CD14-positive monocyte (primary cell): ENCODE data around the gene ODC1. TPM values are rescaled to one million over a fixed set of nuclear protein-coding genes. Genes with fewer than 3 reads are reported as not detected.

Source experiments
- DNase-seq, 3 donors: peaks; one replicate each; pipeline ENCODE4 v3.0.0-alpha.2; 2011 to 2022
- H2AFZ ChIP-seq: 2 replicates; pipeline ENCODE4 v1.6.0; 2012; ENCODE audit warnings: mild to moderate bottlenecking, low read depth, low read length, inconsistent platforms; ENCODE audit not compliant: insufficient read depth, poor library complexity, severe bottlenecking
- H3K27ac ChIP-seq, 2 donors: 1 replicate in 1 of 2; 2 replicates in 1 of 2; pipeline ENCODE4 v1.5.1; 2012 to 2013; ENCODE audit warnings: low read length in 2 of 2, control low read depth in 1 of 2, inconsistent platforms in 1 of 2, low read depth in 1 of 2, mild to moderate bottlenecking in 1 of 2
- H3K27me3 ChIP-seq, 2 donors: one replicate each; pipeline versions ENCODE4 v1.6.0 to v1.6.1; 2011 to 2013; ENCODE audit warnings: low read length in 2 of 2; ENCODE audit not compliant: control insufficient read depth in 2 of 2, insufficient read depth in 2 of 2
- H3K36me3 ChIP-seq, 2 donors: replicated peaks in 1 of 2; 1 replicate in 1 of 2; 2 replicates in 1 of 2; pipeline versions ENCODE4 v1.5.1 to v1.6.1; 2012 to 2013; ENCODE audit warnings: low read length in 2 of 2, control low read depth in 1 of 2, inconsistent platforms in 1 of 2, mild to moderate bottlenecking in 1 of 2; ENCODE audit not compliant: insufficient read depth in 2 of 2, control insufficient read depth in 1 of 2
- H3K4me1 ChIP-seq, 2 donors: 1 replicate in 1 of 2; 2 replicates in 1 of 2; pipeline versions ENCODE4 v1.5.1 to v1.6.1; 2012 to 2013; ENCODE audit warnings: low read length in 2 of 2, control low read depth in 1 of 2, inconsistent platforms in 1 of 2, mild to moderate bottlenecking in 1 of 2, moderate library complexity in 1 of 2; ENCODE audit not compliant: insufficient read depth in 2 of 2, control insufficient read depth in 1 of 2
- H3K4me2 ChIP-seq: replicated peaks from 2 replicates; pipeline ENCODE3; 2012; ENCODE audit warnings: low read length, moderate library complexity, mild to moderate bottlenecking; ENCODE audit not compliant: poor library complexity, severe bottlenecking; ENCODE audit errors: extremely low read depth
- H3K4me3 ChIP-seq, 3 experiments: fragments of 200-600 bp in 1 of 3; sonication (generic) in 1 of 3; replicated peaks in 1 of 3; 1 replicate in 2 of 3; 2 replicates in 1 of 3; pipeline ENCODE4 v1.5.1; 2011 to 2013; ENCODE audit warnings: low read length in 3 of 3, mild to moderate bottlenecking in 3 of 3, control low read depth in 2 of 3, low read depth in 2 of 3, inconsistent platforms in 1 of 3, moderate library complexity in 1 of 3
- H3K79me2 ChIP-seq: 2 replicates; pipeline ENCODE4 v1.6.0; 2012; ENCODE audit warnings: mild to moderate bottlenecking, control low read depth, inconsistent platforms, low read length, moderate library complexity; ENCODE audit not compliant: insufficient read depth
- H3K9ac ChIP-seq: 2 replicates; pipeline ENCODE4 v1.6.0; 2017; ENCODE audit warnings: low read length, mild to moderate bottlenecking; ENCODE audit not compliant: insufficient read depth, poor library complexity, severe bottlenecking
- H3K9me3 ChIP-seq, 2 donors: replicated peaks in 1 of 2; 1 replicate in 1 of 2; 2 replicates in 1 of 2; pipeline versions ENCODE4 v1.5.1 to v1.6.1; 2012 to 2013; ENCODE audit warnings: low read length in 2 of 2, control low read depth in 1 of 2; ENCODE audit not compliant: control insufficient read depth in 1 of 2, insufficient read depth in 1 of 2
- H4K20me1 ChIP-seq: 2 replicates; pipeline ENCODE4 v1.6.0; 2012; ENCODE audit warnings: mild to moderate bottlenecking, low read length, control low read depth, moderate library complexity; ENCODE audit not compliant: insufficient read depth
- H3K27ac Mint-ChIP-seq, 7 donors: one replicate each; pipeline ENCODE4 v1.8.0; 2020; ENCODE audit warnings: mild to moderate bottlenecking in 7 of 7, mixed read lengths in 7 of 7, moderate library complexity in 6 of 7, inconsistent platforms in 2 of 7
- H3K27me3 Mint-ChIP-seq, 3 donors: one replicate each; pipeline ENCODE4 v1.8.0; 2021 to 2022; ENCODE audit warnings: low read depth in 3 of 3, mild to moderate bottlenecking in 3 of 3, mixed read lengths in 3 of 3, moderate library complexity in 3 of 3, inconsistent platforms in 1 of 3
- H3K36me3 Mint-ChIP-seq, 2 donors: one replicate each; pipeline ENCODE4 v1.8.0; 2020; ENCODE audit warnings: mixed read lengths in 2 of 2, inconsistent platforms in 1 of 2, mild to moderate bottlenecking in 1 of 2
- H3K4me1 Mint-ChIP-seq: one replicate; pipeline ENCODE4 v1.8.0; 2020; ENCODE audit warnings: mild to moderate bottlenecking, mixed read lengths
- H3K4me3 Mint-ChIP-seq, 2 donors: one replicate each; pipeline ENCODE4 v1.8.0; 2020; ENCODE audit warnings: mild to moderate bottlenecking in 2 of 2, mixed read lengths in 2 of 2, moderate library complexity in 1 of 2
- H3K9me3 Mint-ChIP-seq, 7 donors: one replicate each; pipeline ENCODE4 v1.8.0; 2020 to 2022; ENCODE audit warnings: mixed read lengths in 7 of 7, mild to moderate bottlenecking in 6 of 7, moderate library complexity in 6 of 7, inconsistent platforms in 2 of 7
- CTCF ChIP-seq: fragments of 200-600 bp; IDR thresholded peaks from one replicate; pipeline ENCODE4 v1.8.0; 2022; ENCODE audit warnings: antibody characterized with exemption, mild to moderate bottlenecking
- WGBS: methylation state at CpG from one replicate; pipeline ENCODE4 v1.1.5; 2013; ENCODE audit warnings: missing lambda C conversion rate; ENCODE audit not compliant: insufficient coverage; 5-methylcytosine and 5-hydroxymethylcytosine counted together
- intact Hi-C, 2 donors: fragments of 100-400 bp; cut with micrococcal nuclease; formaldehyde crosslinking; loops; one replicate each; pipeline versions ENCODE4 v1.15.0 to v1.15.1; 2023
- polyA plus RNA-seq, 3 donors: library from polyadenylated mRNA; depleted of rRNA in 1 of 3; unstranded in 2 of 3; stranded (reverse) in 1 of 3; fragments of 300-500 nt in 2 of 3; fragments of >200 nt in 1 of 3; fragmentation: Illumina TruSeq in 2 of 3; gene quantifications; 1 replicate in 2 of 3; 2 replicates in 1 of 3; pipeline ENCODE4 v1.2.3, GENCODE V29; 2012 to 2021

ODC1 gene
- polyA plus RNA-seq, 3 donors = 22.7 to 27.3 (median 23.6) TPM

DNA sequence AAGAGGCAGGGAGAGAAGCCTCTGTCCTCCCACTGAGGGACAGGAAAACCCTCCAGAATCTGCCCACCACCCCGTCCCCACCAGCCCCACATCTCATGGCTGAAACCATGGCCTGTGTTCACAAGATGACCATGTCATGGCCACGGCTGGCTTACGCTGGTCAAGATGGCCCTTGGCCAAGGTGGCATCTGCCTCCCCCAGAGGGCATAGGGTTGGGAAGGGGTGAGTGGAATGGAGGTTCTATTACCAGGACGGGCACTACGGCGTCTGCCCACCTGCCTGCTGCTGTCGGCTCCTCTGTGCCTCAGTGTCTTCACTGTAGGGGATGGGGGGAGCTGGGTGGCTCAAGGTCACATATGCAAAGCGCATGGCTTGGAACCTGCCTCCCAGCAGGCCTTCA is 19.8 kb downstream of the ODC1 start:
- Mint-ChIP-seq H3K36me3 (peaks cover 35 to 49% of the 10 kb centered on the region in 2 donors), H3K27ac (no peak overlapping the region), H3K9me3 (peaks cover 0 to 2% (median 0%) of the 10 kb centered on the region in 7 donors), H3K4me3 (no peak overlapping the region), H3K27me3 (peaks cover 4 to 15% (median 5%) of the 10 kb centered on the region in 3 donors), H3K4me1 (peaks cover 13% of the 10 kb centered on the region)
- Histone ChIP-seq H3K79me2 (no peaks in the 10 kb centered on the region), H3K27ac (no peak overlapping the region), H4K20me1 (peaks cover 5% of the 10 kb centered on the region), H3K27me3 (peaks cover 0 to 6% of the 10 kb centered on the region in 2 donors), H3K4me1 (peaks cover 10 to 12% of the 10 kb centered on the region in 2 donors), H3K9ac (no peak overlapping the region), H2AFZ (no peak overlapping the region), H3K9me3 (no peaks in the 10 kb centered on the region), H3K36me3 (peaks cover 42 to 51% of the 10 kb centered on the region in 2 donors), H3K4me3 (no peak overlapping the region), H3K4me2 (no peak overlapping the region)
- intact Hi-C loops = no loop called here
- TF ChIP-seq CTCF = no peak
- no peak for DNase-seq
- WGBS = no CpG with 5 or more reads among the region's 8 CpGs

- intact Hi-C loops = no loop called here
- peaks cover 0 to 2% (median 0%) of the 10 kb centered on the region in 7 donors for H3K9me3 Mint-ChIP-seq
- peak overlapping the region in 2 of 7 donors; percentile 63 to 89 for H3K27ac Mint-ChIP-seq
- WGBS = 92% methylated on average over 4 of the region's 17 CpGs
- DNase-seq = no peak
- Histone ChIP-seq H3K79me2 (no peaks in the 10 kb centered on the region), H3K4me3 (no peak overlapping the region), H3K27ac (no peak overlapping the region), H3K27me3 (peaks cover 0 to 6% of the 10 kb centered on the region in 2 donors), H3K4me2 (no peak overlapping the region), H4K20me1 (peaks cover 8% of the 10 kb centered on the region), H3K4me1 (peaks cover 9 to 11% of the 10 kb centered on the region in 2 donors), H2AFZ (no peak overlapping the region), H3K9ac (no peak overlapping the region), H3K36me3 (peaks cover 50 to 59% of the 10 kb centered on the region in 2 donors), H3K9me3 (no peaks in the 10 kb centered on the region)
- no peak for TF ChIP-seq CTCF
- H3K4me3 Mint-ChIP-seq = no peak overlapping the region
- peaks cover 40 to 55% of the 10 kb centered on the region in 2 donors for H3K36me3 Mint-ChIP-seq
- peaks cover 0 to 9% (median 2%) of the 10 kb centered on the region in 3 donors for H3K27me3 Mint-ChIP-seq
- H3K4me1 Mint-ChIP-seq = peaks cover 9% of the 10 kb centered on the region
Observed at GRCh38 chr2:10427618-10427949, 20.5 kb downstream of the ODC1 start.
